HG03457 (cell line): ENCODE data around the gene TSPAN14.

Source experiments
- ATAC-seq: cut with Tn5 transposase; IDR thresholded peaks from one replicate; pipeline ENCODE4 v1.9.1; 2021; ENCODE audit warnings: moderate number of reproducible peaks; ENCODE audit not compliant: unreplicated experiment

TSPAN14 gene

DNA sequence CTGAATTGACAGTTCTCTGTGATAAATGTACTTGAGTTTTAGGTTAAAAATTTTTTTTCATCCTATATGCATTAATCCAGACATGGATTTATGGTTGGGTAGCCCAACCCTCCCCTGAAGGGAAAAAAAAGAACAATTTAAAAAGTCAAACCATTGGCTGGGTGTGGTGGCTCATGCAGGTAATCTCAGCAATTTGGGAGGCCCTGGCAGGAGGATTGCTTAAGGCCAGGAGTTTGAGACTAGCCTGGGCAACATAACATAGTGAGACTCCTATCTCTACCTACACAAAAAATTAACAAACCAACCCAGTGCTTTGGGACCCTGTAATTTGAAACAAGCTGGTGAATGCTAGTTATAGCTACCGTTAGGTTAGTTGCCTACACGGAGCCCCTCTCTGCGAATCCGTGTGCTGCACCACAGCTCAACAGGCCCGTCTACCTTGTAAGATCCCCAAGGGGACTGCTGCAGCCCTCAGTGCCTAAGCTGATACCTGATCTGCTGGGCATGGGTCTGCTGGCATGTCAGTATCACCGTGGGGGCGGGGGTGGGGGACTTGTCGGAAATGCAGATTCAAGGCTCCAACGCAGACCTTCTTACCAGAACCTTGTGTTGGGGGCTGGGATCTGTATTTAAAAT is 32.8 kb downstream of the TSPAN14 start:
- ATAC-seq = no peak

DNA sequence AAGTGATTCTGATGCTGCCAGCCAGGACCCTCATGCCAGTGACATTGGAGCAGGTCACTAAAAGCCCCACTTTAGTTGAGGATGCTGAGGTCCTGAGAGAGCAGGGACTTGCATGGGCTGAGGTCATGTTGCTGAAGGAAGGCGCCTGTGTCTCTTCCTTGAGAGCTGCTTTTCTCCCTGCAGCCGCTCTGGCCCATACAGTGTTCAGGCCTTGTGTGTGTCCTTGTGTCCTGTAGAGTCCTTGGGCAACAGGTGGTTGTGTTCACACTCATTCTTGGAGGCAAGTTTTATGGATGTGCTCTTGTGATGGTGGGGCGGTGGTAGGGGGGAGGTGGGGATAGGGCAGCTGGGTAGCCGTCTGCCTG is 33.3 kb downstream of the TSPAN14 start:
- ATAC-seq = no peak

DNA sequence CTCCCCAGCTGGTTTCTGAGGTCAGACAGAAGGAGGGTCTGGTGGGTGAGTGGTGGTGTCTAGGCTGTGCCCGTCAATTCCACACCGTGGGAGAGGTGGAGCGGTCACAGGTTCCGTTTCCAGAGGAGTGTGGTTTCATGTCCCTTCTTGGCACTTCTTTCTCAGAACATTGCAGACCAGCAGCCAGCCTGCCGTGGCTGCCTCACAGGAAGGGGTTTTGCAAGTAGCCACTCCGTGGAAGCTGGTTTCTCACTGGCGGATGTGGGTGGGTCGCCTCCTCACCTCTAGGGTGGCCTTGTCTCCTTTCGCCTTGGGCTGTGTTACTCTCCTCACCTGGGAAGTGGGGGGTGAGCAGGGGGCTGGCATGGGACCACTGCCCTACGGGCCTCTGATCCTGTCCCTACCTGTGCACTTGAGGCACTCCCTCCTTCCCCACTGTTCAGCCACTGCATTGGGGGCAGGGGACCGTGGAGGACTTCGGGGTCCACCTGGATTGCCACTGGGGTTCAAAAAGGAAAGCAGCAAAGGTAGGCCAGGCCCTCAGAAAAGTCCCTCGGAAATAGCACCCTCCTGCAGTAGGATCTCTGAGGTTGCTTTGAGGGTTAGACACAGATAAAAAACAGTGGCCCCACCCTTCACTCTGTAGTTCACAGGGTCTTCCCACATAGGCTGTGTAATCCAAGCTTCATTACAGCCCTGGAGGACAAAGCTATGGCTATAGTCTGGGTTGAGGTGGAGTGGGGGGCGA is 33.9 kb downstream of the TSPAN14 start:
- ATAC-seq = no peak

DNA sequence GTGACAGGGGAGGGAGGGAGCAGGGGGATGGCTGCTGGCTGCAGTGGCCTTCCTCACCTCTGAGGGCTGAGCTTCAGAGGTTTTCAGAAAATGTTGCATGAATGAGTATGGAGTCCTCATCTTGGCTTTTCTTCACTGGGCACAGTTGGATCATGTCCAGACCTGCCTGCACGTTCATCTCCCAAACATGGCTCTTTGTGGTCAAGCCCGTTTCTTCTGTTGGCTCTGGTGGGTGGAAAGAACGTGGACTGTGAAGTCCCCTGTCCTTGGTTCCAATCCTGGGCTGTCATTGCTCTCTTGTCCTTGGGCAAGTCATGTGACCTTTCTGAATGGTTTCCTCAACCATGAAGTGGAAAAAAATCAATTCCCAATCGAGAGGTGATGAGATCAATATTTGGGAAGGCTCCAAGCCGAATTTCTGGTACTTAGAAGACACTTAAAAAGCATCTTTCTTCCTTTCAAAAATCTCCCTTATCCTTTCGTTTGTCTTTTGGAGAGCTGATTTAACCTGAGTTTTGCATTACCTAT is 34.5 kb downstream of the TSPAN14 start:
- ATAC-seq = no peak

DNA sequence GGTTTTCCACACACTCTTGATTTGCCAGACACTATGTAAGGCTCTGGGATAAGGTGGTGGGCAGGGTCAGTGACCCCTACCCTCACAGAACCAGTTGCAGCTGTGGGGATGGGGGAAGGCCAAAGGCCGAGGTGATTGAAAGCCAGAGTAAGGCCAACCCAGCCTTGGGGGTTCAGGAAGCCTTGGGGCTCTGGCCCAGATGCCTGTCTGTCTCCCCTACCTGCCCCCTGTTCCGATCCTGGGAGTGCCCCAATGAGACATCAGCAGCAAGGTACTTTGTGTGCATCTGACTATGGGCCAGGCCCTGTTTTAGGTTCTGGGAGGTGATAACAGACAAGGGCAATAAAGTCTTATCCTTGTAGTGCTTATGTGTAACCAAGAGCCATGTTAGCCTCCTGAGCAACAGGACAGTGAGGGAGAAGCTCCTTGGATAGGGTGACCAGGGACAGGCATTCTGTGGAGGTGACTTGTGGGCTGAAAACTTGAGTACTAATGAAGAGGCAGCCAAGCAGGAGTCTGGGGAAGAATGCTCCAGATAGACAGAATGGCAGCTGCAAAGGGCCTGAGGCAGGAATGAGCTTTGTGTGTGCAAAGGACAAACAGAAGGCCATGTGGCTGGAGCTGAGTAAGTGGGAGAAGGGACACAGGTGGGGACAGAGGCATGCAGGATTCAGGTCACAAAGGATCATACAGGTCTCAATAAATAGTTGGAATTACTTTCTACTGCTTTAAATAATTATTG is 35.4 kb downstream of the TSPAN14 start:
- no peak for ATAC-seq

DNA sequence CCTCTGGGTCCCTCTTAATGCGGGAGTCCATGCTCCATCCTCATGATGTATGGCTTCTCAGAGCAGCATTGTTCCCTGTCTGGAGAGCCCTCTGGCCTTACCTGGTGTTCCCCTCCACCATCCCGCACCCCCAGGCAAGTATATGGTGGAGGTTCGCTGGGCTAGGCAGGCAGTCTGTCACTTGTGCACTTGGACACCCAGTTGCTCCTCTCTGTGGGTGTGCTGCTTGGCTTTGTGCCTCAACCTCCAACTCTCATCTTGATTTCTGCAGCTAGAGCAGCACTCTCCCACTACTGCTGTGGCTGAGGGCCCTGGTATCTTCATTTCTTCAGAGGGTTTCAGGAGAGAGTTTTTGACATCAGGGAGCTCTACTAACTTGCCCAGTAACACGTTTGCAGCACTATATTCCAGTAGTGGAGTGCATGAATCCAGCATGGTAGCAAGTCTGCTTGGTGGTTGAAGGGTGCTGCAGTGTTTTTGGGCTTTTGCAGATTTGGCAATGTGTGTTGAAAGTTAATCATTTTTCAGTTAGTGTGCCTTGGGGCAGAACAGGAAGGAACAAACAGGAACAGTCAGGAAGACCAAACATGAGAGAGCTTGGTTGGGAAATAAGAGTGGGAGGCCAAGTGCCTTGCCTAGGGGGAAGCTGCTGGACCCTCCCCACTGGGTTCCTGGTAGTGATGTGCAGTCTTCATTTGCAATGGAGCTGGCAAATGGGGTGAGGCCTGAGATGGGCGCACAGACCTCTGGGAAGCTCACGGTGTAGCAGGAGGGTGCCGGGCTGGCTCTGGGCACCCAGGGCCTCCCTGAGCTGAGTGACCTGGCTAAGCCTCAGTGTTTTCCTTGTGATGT is 37.4 kb downstream of the TSPAN14 start:
- ATAC-seq = no peak

DNA sequence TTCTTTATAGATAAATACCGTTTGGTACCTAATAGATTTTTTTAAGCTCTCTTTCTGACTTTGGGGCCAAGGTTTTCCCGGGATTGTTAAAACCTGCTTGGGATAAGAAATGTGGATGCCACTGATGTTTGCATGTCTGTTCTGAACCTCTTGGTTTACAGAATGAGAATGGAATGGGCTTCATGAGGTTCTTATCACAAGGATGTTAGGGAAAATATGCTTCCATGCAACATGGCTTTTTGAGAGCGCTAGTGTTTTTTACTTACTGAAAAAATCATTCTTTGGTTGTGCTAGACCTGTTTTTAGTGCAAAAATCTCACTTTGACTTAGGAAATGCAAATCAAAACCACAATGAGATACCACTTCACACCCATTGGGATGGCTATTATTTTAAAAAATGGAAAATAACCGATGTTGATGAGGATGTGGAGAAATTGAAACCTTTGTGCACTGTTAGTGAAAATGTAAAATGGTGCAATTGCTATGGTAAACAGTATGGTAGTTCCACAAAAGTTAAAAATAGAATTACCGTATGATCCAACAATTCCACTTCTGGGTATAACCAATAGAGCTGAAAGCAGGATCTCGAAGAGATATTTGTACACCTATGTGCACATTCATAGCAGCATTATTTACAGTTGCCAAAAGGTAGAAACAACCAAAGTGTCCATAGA is 38.9 kb downstream of the TSPAN14 start:
- ATAC-seq = no peak

DNA sequence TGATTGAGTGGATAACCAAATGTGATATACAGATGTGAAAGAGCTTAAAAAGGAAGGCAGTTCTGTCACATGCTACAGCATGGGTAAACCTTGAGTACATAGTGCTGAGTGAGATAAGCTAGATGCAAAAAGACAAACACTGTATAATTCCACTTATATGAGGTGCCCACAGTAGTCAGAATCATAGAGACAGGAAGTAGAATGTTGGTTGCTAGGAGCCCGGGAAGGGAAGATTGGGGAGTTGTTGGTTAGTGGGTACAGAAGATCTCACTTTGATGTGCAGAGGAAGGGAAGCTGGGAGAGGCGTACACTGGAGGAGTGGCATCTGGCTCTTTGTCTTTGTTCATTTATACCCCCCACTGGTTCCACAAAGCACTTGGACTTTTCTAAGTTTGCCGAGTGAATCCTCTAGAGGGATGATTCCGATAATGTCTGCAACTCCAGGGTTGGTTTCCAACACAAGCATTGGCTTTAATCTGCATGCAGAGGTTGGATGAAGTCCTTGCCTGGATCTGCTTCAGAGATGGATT is 39.5 kb downstream of the TSPAN14 start:
- ATAC-seq = no peak

DNA sequence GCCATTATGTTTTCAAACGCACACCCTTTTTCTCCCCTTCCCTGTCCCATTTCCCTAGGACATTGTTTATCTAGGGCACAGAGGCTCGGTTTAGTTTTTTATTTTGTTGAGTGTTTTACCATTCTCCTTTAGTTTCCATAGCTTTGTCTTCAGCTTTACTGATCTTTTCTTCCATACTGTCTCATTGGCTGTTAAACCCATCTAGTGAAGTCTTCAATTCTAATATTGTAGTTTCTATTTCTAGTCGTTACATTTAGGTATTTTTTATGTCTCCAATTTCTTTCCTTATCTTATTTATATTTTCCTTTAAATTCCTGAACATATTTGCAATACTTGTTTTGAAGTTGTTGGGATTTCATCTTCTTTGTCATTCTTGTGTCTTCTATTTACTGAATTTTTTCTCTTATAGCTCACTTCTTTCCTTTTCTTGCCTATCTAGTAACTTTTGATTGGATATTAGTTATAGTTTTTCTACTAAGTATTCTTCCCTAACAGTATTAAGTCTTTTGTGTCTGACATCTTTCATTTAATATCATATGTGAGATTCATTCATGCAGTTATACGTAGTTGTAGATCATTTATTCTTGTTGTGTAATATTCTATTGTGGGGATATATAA is 42.6 kb downstream of the TSPAN14 start:
- ATAC-seq = no peak

DNA sequence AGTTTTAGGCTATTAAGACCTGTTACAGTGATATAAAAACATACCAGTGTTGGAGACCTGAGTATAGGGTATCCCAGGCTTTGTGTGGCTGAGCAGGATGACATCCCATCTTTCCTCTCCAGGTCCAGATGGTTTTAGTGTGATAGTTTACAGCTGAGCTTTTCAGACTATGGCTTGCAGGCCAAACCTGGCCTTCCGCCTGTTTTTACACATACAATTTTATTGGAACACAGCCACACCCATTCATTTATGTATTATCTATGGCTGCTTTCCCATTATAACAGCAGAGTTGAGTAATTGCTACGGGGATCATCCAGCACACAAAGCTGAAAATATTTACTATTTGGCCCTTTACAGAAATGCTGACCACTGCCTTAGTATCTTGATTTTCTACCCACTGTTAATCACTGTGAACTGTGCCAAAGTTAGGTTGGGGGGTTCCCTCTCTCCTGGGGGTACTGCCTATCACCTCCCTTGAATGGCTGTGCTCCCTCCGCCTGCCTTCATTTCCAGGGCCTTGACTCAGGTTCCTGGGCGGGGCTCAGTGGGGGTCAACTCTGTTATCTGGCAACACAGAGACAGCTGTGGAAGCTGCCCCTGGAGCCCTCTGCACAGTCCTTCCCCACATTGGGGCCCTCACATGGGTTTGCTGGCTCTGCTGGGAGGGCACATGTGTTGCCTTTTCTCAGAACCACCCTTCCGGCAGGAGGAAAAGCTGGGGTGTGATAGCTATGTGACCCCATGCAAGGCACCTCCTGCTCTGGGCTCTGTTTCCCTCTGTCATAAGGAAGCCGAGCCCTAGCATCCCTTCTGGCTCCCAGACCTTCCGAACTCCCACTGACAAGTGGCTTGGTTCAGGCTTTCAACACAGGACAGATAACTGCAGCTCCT is 43.3 kb downstream of the TSPAN14 start:
- no peak for ATAC-seq

DNA sequence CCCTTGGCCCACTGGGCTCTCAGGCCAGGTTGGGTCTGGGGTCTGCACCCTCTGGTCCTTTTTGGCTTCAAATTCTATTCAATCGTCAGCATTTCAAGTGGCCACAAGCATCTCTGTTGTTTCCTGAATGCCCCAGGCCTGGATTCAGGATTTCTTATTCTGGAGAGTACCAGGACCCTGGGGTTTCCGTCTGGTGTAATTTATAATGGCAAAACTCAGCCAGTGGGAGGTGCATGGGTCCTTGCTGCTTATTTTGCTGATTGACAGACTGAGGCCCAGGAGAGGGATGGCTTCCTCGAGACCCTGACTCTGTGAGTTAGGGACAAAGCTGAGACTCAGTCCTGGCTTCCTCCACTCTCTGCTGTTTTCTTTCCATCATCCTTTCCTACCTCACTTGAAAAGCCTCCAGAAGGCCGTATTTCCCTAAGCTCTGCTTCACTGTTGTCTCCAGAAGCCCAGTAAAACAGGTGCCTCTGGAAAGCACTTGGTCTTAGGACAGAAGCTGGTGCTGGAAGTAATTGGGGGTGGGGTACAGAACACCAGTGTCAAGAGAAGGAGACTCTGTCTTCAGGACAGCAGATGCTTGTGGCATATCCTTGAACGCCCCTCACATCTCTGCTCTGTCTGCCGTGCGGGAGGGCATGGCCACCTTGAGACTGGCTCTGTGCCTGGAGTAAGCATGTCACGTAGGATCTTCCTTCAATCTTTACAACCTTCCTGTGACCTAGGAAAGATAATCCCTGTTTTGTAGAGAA is 44.1 kb downstream of the TSPAN14 start:
- ATAC-seq = no peak

DNA sequence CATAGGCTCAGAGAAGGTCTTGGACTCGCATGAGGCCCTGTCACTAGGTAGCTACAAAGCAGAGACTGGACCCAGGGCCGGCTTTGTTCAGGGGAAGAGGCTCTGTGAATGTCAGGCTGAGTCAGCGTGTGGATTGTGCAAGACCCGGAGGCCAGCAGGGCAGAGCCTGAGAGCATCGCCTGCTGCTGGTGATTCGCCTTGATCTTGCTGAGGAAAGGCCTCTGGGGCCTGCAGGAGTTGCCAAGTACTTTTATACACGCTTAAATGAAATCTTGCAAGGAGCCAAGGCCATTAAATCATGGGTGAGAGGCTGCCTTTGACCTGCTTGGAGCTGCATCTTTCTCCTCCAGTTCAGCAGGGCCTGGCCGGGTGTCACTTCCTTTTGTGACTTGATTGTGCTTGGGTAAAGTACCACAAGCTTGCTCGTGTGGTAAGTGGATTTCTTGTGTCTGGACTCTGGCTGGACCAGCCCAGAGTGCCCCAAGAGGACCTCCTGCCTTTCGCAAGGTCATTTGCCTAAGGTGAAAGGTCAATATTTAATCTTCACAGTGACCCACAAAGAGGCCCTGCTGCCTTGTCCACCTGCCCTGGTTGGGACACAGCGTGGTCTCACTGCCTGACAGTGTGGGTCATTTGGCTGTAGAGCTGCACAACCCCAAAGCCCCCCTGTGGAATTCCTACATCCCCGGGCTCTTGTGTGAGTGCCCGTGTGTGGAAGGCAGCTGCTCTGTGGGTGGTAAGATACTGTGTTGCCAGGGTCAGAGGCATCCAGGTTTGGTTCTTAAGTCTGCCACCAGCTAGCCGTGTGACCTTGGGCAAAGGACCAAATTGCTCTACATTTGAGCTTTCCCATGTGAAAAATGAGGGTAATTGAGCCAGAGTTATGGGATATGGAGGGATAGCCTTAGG is 45.0 kb downstream of the TSPAN14 start:
- ATAC-seq = no peak

DNA sequence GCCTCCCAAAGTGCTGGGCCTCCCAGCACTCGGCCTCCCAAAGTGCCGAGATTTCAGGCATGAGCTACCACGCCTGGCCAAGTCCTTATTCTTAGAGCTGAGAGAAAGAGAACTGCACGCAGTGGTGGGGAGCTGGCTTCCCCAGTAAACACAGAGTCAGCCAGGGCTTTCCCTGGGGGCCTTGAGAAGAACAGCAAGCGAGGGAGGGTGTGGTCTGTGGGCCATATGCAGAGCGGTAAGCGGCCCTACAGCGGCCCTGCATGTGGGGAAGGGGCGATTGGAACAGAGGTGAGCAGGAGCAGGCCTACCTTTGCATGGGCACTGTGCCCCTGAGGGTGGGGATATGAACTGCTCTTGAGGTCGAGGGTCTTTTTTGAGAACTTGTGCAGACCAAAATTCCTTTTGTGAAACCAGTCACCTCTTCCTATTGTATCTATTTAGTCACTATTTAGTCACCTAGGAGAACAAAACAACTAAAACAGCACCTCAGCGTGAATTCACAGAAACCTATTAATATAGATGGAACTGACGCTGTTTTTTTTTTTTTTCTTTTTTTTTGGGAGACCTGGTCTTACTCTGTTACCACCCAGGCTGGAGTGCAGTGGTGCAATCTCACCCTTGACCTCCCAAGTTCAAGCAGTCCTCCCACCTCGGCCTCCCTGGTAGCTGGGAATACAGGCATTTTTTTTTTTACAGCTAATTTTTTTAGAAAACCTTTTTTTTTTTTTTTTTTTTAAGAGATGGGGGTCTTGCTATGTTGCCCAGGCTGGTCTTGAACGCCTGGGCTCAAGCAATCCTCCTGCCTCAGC is 46.7 kb downstream of the TSPAN14 start:
- ATAC-seq = no peak

DNA sequence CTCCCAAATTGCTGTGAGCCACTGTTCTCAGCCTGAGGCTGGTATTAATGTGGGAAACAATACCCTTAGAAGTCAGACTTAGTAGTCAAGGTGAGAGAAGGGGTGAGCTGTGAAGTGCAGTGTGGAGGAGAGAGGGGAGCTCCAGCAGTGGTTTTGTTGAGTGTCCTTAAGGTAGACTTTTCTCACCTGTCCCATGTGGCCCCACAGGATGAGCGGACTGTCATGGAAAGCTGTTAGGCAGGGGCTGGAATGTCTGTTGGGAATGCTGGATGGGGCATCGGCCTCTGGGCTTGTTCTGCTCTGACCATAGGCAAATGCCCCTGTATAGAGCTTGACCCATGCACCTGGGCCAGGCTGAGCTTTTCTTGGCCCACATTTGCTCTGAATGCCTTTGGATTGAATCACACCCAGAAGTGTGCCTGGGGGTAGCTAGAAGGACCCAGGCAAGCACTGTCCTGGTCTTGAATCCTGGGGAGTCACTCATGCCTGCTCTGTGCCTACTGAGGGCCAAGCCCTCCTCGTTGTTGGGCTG is 47.3 kb downstream of the TSPAN14 start:
- no peak for ATAC-seq

DNA sequence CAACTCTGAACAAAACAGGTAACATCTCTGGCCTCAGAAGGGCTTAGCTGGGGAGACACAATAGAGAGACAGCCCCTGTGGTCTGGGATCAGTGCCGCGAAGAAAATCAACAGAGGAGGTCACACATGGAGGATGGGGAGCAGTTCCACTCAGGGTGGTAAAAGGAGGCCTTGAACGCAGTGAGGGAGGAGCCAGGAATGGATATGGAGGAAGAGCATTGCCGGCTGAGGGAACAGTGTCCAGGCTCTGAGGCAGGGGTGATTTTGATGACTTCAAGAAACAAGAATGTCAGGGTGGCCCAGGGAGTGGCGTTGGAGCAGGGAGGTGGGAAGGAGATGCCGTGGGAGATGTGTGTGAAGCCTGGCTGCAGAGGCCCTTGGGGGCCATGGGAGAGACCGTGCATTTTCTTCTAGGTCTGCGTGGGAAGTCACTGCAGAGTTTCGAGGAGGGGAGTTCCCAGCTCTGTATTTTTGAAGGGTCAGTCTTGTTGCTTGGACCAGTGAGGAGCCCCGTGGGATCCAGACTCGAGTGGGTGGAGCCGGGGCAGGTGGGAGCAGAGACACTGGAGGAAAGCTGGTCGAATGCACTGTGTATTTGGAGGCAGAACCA is 47.9 kb downstream of the TSPAN14 start:
- no peak for ATAC-seq
